Measurements from ENCODE around the gene PPP1R37. TPM values are rescaled to one million over a fixed set of nuclear protein-coding genes. Genes with fewer than 3 reads are reported as not detected.

The PPP1R37 gene
- total and polyA plus RNA-seq, 2 of the 13 experiments (the other 11 are each of a cell fraction or from before 2014, with no cell fraction given), result 9.0 to 14.3 TPM

DNA sequence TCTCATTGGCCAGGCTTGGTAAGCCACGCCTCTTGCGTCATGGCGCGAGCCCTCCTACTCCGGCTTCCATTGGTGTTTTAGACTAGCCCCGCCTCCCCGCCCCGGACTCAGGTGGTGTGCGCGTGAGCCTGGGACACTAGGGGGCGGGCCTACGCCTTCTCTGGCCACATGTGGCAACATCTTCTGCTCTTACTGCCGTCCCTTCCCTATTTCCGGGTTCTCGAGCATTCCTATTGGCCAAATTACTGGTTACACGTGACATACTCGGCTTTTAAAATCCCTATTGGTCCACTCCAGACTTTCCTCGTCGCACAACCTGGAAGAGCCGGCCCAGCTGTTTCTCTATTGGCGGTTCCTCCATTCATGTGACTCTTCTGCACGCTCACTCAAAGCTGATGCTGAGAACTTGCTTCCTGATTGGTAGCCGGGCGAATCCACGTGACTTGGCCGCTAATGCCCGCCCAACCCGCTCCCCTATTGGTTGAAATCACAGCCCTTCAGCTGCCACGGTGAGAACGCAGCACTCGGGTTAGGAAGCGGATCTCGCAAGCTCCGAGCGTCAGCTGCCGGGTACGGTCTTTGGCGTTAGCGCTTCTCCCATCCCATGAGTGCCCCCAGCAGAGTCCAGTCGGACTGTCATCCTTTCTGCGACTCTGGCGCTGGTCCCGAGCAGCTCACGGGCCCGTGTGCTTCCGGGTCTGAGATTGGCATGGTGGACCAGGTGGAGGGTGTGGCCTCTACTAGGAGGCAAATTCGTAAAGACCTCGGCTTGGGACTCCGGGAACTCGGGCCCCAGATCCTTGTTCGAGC is 85.5 kb downstream of the PPP1R37 start, which contains the start of gene BLOC1S3 (continued):
- TF ChIP-seq DNMT3B (CRISPR knock-in tag; conservative IDR thresholded peaks at IDR 0.05) (no peak), PHF20 (CRISPR knock-in tag; IDR thresholded peaks at IDR 0.05) (peak; percentile 55; the same call in 1 of the 2 replicates), TBX2 (CRISPR knock-in tag; IDR thresholded peaks at IDR 0.05; ENCODE audit: borderline replicate concordance) (0 out of 2 replicates have a peak, but pooled peaks have one; percentile 5), ZNF256 (CRISPR knock-in tag; conservative IDR thresholded peaks at IDR 0.05) (no peak), ZNF510 (CRISPR knock-in tag; IDR thresholded peaks at IDR 0.05; ENCODE audit: low read depth) (0 out of 2 replicates have a peak, but pooled peaks have one; percentile 57), SIX4 (CRISPR knock-in tag; IDR thresholded peaks at IDR 0.05) (no peak), LCORL (IDR thresholded peaks at IDR 0.05) (no peak), LCORL (CRISPR knock-in tag; IDR thresholded peaks at IDR 0.05) (peak; percentile 68; the same call in 1 of the 2 replicates), ZEB1 (IDR thresholded peaks at IDR 0.05; ENCODE audit: insufficient replicate concordance, low read depth) (no peak), ZNF350 (CRISPR knock-in tag; IDR thresholded peaks at IDR 0.05; ENCODE audit: borderline replicate concordance, low read depth) (peak; percentile 42; the same call in 1 of the 2 replicates), EP300 (IDR thresholded peaks at IDR 0.05; ENCODE audit: low read depth in 2 of 2, low read length in 2 of 2) (peak in 1 of 2 experiments; percentile 8; a peak in 1 of 4 replicates), EP300 (CRISPR knock-in tag; IDR thresholded peaks at IDR 0.05; ENCODE audit: borderline replicate concordance) (no peak), ZNF335 (CRISPR knock-in tag; IDR thresholded peaks at IDR 0.05) (0 out of 2 replicates have a peak, but pooled peaks have one; percentile 48), HOXA9 (CRISPR knock-in tag; IDR thresholded peaks at IDR 0.05; ENCODE audit: borderline replicate concordance) (no peak)
- TF ChIP-seq, protein P1, sequence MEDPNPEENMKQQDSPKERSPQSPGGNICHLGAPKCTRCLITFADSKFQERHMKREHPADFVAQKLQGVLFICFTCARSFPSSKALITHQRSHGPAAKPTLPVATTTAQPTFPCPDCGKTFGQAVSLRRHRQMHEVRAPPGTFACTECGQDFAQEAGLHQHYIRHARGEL (CRISPR knock-in tag; IDR thresholded peaks at IDR 0.05), result no peak
- TF ChIP-seq, protein P2, sequence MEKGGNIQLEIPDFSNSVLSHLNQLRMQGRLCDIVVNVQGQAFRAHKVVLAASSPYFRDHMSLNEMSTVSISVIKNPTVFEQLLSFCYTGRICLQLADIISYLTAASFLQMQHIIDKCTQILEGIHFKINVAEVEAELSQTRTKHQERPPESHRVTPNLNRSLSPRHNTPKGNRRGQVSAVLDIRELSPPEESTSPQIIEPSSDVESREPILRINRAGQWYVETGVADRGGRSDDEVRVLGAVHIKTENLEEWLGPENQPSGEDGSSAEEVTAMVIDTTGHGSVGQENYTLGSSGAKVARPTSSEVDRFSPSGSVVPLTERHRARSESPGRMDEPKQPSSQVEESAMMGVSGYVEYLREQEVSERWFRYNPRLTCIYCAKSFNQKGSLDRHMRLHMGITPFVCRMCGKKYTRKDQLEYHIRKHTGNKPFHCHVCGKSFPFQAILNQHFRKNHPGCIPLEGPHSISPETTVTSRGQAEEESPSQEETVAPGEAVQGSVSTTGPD (CRISPR knock-in tag; IDR thresholded peaks at IDR 0.05), result no peak
- TF ChIP-seq, protein P3, sequence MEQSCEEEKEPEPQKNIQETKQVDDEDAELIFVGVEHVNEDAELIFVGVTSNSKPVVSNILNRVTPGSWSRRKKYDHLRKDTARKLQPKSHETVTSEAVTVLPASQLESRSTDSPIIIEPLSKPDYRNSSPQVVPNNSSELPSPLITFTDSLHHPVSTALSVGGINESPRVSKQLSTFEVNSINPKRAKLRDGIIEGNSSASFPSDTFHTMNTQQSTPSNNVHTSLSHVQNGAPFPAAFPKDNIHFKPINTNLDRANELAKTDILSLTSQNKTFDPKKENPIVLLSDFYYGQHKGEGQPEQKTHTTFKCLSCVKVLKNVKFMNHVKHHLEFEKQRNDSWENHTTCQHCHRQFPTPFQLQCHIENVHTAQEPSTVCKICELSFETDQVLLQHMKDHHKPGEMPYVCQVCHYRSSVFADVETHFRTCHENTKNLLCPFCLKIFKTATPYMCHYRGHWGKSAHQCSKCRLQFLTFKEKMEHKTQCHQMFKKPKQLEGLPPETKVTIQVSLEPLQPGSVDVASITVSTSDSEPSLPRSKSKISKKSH (CRISPR knock-in tag; IDR thresholded peaks at IDR 0.05; ENCODE audit: borderline replicate concordance), result no peak; the same call in 1 of the 2 replicates
- TF ChIP-seq, protein P4, sequence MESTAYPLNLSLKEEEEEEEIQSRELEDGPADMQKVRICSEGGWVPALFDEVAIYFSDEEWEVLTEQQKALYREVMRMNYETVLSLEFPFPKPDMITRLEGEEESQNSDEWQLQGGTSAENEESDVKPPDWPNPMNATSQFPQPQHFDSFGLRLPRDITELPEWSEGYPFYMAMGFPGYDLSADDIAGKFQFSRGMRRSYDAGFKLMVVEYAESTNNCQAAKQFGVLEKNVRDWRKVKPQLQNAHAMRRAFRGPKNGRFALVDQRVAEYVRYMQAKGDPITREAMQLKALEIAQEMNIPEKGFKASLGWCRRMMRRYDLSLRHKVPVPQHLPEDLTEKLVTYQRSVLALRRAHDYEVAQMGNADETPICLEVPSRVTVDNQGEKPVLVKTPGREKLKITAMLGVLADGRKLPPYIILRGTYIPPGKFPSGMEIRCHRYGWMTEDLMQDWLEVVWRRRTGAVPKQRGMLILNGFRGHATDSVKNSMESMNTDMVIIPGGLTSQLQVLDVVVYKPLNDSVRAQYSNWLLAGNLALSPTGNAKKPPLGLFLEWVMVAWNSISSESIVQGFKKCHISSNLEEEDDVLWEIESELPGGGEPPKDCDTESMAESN (CRISPR knock-in tag; conservative IDR thresholded peaks at IDR 0.05), result peak; percentile 47; the same call in 1 of the 2 replicates
- TF ChIP-seq, protein P5, sequence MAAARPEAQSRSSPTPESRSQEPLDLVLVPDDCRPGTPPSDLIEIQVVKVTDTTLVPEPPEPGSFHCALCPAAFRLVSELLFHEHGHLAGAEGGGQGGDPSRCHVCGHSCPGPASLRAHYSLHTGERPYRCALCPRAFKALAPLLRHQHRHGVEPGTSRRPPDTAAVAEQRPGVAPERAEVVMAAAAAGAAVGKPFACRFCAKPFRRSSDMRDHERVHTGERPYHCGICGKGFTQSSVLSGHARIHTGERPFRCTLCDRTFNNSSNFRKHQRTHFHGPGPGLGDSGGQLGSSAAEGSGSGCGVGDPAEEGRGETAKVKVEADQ (CRISPR knock-in tag; IDR thresholded peaks at IDR 0.05; ENCODE audit: borderline replicate concordance), result peak; percentile 68

Measured in HepG2 (cell line).